GM18520 (cell line): Measurements from ENCODE around the gene DMC1.
"Not testable (repeated sequence)": the region's sequence is repeated elsewhere in the genome, so short reads cannot be mapped to it uniquely, and the experiment has no call there.

ENCODE experiments used
- ATAC-seq: cut with Tn5 transposase; IDR thresholded peaks from one replicate; pipeline ENCODE4 v1.9.1; 2021; ENCODE audit not compliant: unreplicated experiment

Gene DMC1

GRCh38 chr22:38470179-38470578 lies 99.8 kb downstream of the DMC1 start:
- not testable (repeated sequence) for ATAC-seq

GRCh38 chr22:38469306-38469781 lies 100.6 kb downstream of the DMC1 start:
- no peak for ATAC-seq
